Thyroid gland (tissue), 4 donors: ENCODE measurements around the gene CTNNA3. TPM values are rescaled to one million over a fixed set of nuclear protein-coding genes. Genes with fewer than 3 reads are reported as not detected.

Experiments used
- DNase-seq, 2 donors: peaks; one replicate each; pipeline ENCODE4 v3.0.0-alpha.2; 2019
- H3K27ac ChIP-seq, 3 donors: fragments of 200-600 bp; sonication (generic); 1 replicate in 2 of 3; 2 replicates in 1 of 3; pipeline ENCODE4 v1.5.1; 2016 to 2019; ENCODE audit warnings: mild to moderate bottlenecking in 1 of 3, moderate library complexity in 1 of 3
- H3K27me3 ChIP-seq: fragments of 200-600 bp; sonication (generic); one replicate; pipeline ENCODE4 v1.5.1; 2019
- H3K36me3 ChIP-seq, 2 donors: fragments of 200-600 bp; sonication (generic); one replicate each; pipeline ENCODE4 v1.5.1; 2016 to 2019
- H3K4me1 ChIP-seq, 2 donors: fragments of 200-600 bp; sonication (generic); one replicate each; pipeline ENCODE4 v1.5.1; 2017 to 2019
- H3K4me3 ChIP-seq, 3 donors: fragments of 200-600 bp; sonication (generic); replicated peaks in 1 of 3; 1 replicate in 2 of 3; 2 replicates in 1 of 3; pipeline ENCODE4 v1.5.1; 2016; ENCODE audit warnings: mild to moderate bottlenecking in 1 of 3
- H3K9me3 ChIP-seq: fragments of 200-600 bp; sonication (generic); one replicate; pipeline ENCODE4 v1.5.1; 2017
- POLR2A ChIP-seq, 2 donors: fragments of 450-650 bp; IDR thresholded peaks; one replicate each; pipeline ENCODE4 v1.6.1; 2017; ENCODE audit warnings: antibody characterized with exemption in 2 of 2, mild to moderate bottlenecking in 2 of 2, moderate library complexity in 1 of 2
- WGBS, 2 donors: methylation state at CpG; one replicate each; pipeline ENCODE4 v1.1.5; 2017; 5-methylcytosine and 5-hydroxymethylcytosine counted together
- intact Hi-C: fragments of 100-400 bp; cut with DNase I; formaldehyde crosslinking; loops from one replicate; pipeline ENCODE4 v1.15.1; 2023
- total RNA-seq, 4 donors: library from RNA; depleted of rRNA; stranded (reverse); fragments of >200 nt; gene quantifications; one replicate each; pipeline ENCODE4 v1.2.3, GENCODE V29; 2016
- TF ChIP-seq, protein P1 (sequence below), 6 experiments: fragments of 200-600 bp in 3 of 6; fragments of 450-650 bp in 3 of 6; sonication (generic) in 3 of 6; IDR thresholded peaks; one replicate each; pipeline ENCODE4 v1.5.1; 2016 to 2019; ENCODE audit warnings: antibody characterized with exemption in 6 of 6, mild to moderate bottlenecking in 2 of 6, inconsistent platforms in 1 of 6, moderate library complexity in 1 of 6

Gene CTNNA3
- total RNA-seq, 4 donors from 2014 or later, result 0.11 to 0.79 (median 0.13) TPM; not detected in 1

DNA sequence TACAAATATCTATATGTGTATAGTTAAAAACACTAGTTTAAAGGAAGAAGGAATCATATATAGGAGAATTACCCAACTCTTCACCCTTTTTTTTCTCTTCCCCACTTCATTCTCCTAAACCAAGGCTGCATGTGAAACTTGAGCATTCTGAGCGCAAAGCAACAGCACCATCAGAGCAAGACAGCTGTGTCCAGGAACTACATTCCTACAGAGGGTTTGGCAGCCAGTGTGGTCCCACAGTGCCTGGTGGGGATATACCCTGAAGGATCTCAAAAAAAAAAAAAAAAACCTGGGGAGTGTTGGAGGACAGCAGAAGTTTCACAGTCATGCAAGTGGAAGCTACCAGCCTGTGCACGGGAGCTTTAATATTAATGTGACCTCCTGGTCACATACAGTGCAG lies 310.4 kb downstream of the CTNNA3 start:
- Histone ChIP-seq H3K27ac (no peak overlapping the region), H3K36me3 (no peaks in the 10 kb centered on the region), H3K9me3 (no peaks in the 10 kb centered on the region), H3K27me3 (no peaks in the 10 kb centered on the region), H3K4me3 (no peak overlapping the region), H3K4me1 (no peaks in the 10 kb centered on the region)
- TF ChIP-seq, protein P1, sequence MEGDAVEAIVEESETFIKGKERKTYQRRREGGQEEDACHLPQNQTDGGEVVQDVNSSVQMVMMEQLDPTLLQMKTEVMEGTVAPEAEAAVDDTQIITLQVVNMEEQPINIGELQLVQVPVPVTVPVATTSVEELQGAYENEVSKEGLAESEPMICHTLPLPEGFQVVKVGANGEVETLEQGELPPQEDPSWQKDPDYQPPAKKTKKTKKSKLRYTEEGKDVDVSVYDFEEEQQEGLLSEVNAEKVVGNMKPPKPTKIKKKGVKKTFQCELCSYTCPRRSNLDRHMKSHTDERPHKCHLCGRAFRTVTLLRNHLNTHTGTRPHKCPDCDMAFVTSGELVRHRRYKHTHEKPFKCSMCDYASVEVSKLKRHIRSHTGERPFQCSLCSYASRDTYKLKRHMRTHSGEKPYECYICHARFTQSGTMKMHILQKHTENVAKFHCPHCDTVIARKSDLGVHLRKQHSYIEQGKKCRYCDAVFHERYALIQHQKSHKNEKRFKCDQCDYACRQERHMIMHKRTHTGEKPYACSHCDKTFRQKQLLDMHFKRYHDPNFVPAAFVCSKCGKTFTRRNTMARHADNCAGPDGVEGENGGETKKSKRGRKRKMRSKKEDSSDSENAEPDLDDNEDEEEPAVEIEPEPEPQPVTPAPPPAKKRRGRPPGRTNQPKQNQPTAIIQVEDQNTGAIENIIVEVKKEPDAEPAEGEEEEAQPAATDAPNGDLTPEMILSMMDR (IDR thresholded peaks at IDR 0.05), result no peak
- no peak for TF ChIP-seq POLR2A (IDR thresholded peaks at IDR 0.05)
- no peak for DNase-seq
- 91 to 94% methylated on average over 2 of the region's 2 CpGs for WGBS, 2 donors
- intact Hi-C loops, result no loop called here

DNA sequence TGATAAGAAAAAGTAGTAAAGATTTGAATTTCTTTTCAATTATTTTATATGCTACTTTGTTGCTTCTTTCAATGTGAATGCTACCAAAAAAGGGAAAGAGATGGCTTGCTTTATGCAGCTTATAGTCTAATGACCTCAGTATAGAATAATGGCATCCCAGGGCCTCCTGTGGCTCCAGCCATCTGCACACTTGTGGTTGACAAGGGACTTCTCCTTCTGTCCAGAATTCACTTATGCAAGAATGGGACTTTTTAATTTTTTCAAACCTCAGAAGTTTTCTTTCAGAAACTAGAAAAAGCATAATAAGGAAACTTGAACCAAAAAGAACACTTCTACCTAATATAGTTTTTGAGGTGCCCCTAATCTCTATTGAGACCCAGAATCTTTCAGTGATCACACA lies 310.9 kb downstream of the CTNNA3 start:
- intact Hi-C loops, result no loop called here

DNA sequence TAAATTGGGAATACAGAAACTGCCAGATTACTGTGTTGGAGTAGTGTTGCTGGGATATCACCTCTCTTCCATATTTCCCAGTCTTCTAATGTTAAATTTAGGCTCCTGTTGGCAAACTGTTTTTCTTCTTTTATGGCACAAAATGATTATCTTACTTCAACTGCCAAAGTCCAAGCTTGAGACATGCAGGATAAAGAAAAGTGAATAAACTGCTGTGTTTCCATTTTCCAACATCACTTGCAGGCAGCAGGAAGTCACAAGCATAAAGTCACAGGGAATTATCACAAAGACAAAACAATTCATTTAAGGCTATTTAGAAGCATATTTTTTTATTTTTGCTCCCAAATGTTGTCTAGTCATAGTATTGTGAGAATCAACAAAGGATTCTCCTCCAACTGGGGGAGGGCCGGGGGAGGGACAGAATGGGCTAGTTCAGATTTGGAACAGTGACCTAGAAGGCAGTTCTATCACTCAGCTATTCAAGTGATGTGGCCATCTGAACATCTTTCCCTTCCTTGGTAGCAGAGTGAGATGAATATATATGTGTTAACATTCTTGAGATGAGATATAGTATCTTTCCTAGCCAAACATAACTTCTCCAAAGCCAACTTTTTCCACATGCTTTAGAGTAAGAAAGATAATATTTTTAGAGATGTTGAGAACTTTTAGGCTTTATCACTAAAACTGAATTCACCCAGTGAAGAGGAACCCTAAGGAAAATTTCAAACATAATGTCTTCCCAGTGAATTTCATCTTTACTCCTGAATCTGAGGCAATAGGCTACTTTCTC lies 364.7 kb downstream of the CTNNA3 start:
- TF ChIP-seq POLR2A (IDR thresholded peaks at IDR 0.05), result no peak
- H3K4me1 ChIP-seq, result no peaks in the 10 kb centered on the region
- DNase-seq, result no peak
- H3K27me3 ChIP-seq, result no peaks in the 10 kb centered on the region
- H3K9me3 ChIP-seq, result no peaks in the 10 kb centered on the region
- H3K27ac ChIP-seq, result no peak overlapping the region
- H3K4me3 ChIP-seq, result no peak overlapping the region
- intact Hi-C loops, result no loop called here
- WGBS, 2 donors, result 57 to 63% methylated on average over 1 of the region's 1 CpG
- no peaks in the 10 kb centered on the region for H3K36me3 ChIP-seq

More for the DNA sequence above, 310.9 kb downstream of the CTNNA3 start:
- Histone ChIP-seq H3K4me1 (no peaks in the 10 kb centered on the region), H3K4me3 (no peak overlapping the region), H3K36me3 (no peaks in the 10 kb centered on the region), H3K27ac (no peak overlapping the region), H3K9me3 (no peaks in the 10 kb centered on the region), H3K27me3 (no peaks in the 10 kb centered on the region)
- TF ChIP-seq, protein P1 (IDR thresholded peaks at IDR 0.05), result no peak
- no peak for TF ChIP-seq POLR2A (IDR thresholded peaks at IDR 0.05)
- no peak for DNase-seq

DNA sequence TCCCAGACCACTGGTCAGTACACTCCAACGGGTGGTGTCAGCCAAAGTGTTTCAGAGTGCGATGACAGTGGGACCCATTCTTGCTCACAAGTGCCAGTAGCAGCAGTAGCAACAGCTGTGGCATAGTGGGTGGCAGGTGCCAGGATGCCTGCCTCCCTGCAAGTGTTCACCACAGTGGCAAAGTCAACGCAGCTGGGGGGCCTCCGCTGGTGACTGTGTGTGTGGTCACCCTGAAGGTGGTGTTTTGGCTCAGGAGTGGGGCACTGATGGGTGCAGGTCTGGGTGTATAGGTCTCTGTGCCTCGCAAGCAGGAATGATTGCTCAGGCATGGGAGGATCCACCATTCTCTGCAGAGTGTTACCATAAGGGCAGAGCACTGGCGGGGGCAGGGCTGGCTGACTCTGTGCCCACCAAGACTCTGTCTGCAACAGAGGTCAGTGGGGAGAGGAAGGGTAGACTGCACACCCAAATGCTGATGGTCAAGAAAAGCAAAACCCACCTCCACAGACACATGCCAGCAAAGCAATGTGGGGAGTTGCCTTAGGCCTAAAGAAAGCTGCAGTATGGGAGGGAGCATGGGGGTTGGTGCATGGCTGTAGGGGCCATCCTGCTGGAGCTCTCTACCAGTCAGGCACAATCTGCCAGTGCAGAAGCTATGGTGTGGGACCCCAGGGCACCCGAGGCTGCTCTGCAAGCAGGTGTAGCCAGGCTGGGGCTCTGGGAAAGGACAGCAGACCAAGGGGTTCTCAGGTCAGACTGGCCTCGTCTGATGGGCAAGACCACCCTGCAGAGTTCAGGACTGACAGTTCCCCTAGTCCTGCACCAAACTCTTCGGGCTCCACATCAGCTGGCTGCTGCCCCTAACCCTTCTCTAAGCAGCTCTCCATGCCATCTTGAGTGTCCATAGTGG lies 368.1 kb downstream of the CTNNA3 start:
- 67 to 73% methylated on average over 8 to 9 of the region's 9 CpGs for WGBS, 2 donors
- Histone ChIP-seq H3K36me3 (no peaks in the 10 kb centered on the region), H3K4me1 (no peaks in the 10 kb centered on the region), H3K4me3 (no peak overlapping the region), H3K27me3 (no peaks in the 10 kb centered on the region), H3K9me3 (no peaks in the 10 kb centered on the region), H3K27ac (no peak overlapping the region)
- intact Hi-C loops, result no loop called here
- TF ChIP-seq, protein P1 (IDR thresholded peaks at IDR 0.05), result no peak
- no peak for TF ChIP-seq POLR2A (IDR thresholded peaks at IDR 0.05)
- DNase-seq, result no peak

DNA sequence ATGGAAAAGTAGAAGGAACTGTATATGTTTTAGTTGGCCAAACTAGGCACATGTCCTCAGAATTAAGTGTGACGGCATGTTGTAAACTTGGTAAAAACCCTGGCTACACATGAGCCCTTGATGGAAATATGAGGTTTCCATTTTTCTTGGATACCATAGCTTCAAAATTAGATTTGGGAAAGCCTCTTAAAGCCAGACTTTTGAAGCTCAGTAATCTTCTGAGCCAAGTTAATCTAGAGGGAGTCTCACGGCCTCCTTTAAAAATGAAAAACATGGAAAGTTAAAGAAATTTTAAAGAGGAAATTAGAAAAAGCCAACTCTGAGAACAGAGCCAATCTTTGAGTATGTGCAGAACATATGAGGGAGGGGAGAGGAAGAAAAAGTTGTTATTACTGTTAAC lies 376.0 kb downstream of the CTNNA3 start:
- intact Hi-C loops, result no loop called here
- 39 to 46% methylated on average over 2 of the region's 2 CpGs for WGBS, 2 donors
- Histone ChIP-seq H3K36me3 (no peaks in the 10 kb centered on the region), H3K4me3 (no peak overlapping the region), H3K4me1 (no peaks in the 10 kb centered on the region), H3K27ac (no peak overlapping the region), H3K27me3 (no peaks in the 10 kb centered on the region), H3K9me3 (no peaks in the 10 kb centered on the region)
- TF ChIP-seq POLR2A (IDR thresholded peaks at IDR 0.05), result no peak
- TF ChIP-seq, protein P1 (IDR thresholded peaks at IDR 0.05), result no peak
- no peak for DNase-seq
